Measurements from ENCODE around the gene NRP2. TPM values are rescaled to one million over a fixed set of nuclear protein-coding genes. Genes with fewer than 3 reads are reported as not detected.

The NRP2 gene
- total RNA-seq, 3 donors from 2014 or later, result 18.4 to 32.0 (median 23.9) TPM

DNA sequence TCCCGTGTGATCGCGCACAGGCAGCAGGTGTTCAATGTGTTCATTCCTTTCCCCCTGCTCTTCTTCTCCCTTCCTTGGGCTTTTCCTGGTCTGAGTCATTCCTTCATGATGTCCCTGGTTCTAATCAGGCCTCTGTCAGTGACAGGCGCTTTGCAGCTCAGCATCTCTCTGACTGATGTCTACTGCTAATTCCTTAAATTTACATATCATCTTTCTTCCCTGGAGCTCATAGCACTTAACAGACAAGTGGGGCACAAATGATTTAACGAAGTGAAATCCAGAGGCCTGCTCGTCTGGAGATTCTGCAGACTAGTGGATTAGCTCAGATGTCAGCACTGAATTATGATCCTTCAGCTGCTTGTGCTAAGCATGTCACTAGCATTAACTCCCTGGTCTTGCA, 77.9 kb downstream of the NRP2 start:
- H3K4me3 ChIP-seq, result no peak overlapping the region
- no peak for DNase-seq (ENCODE audit: low spot score in 2 of 2)
- TF ChIP-seq, protein P1, sequence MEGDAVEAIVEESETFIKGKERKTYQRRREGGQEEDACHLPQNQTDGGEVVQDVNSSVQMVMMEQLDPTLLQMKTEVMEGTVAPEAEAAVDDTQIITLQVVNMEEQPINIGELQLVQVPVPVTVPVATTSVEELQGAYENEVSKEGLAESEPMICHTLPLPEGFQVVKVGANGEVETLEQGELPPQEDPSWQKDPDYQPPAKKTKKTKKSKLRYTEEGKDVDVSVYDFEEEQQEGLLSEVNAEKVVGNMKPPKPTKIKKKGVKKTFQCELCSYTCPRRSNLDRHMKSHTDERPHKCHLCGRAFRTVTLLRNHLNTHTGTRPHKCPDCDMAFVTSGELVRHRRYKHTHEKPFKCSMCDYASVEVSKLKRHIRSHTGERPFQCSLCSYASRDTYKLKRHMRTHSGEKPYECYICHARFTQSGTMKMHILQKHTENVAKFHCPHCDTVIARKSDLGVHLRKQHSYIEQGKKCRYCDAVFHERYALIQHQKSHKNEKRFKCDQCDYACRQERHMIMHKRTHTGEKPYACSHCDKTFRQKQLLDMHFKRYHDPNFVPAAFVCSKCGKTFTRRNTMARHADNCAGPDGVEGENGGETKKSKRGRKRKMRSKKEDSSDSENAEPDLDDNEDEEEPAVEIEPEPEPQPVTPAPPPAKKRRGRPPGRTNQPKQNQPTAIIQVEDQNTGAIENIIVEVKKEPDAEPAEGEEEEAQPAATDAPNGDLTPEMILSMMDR (IDR thresholded peaks at IDR 0.05), result no peak
- TF ChIP-seq POLR2AphosphoS5 (IDR thresholded peaks at IDR 0.05) (no peak), POLR2A (IDR thresholded peaks at IDR 0.05) (no peak)
- no peaks in the 10 kb centered on the region for H3K9me3 ChIP-seq
- intact Hi-C loops (cut with DNase I; ENCODE audit: low total_unique reads), result no loop called here
- no peaks in the 10 kb centered on the region for H3K27me3 ChIP-seq
- no peak overlapping the region for H3K27ac ChIP-seq
- no peaks in the 10 kb centered on the region for H3K36me3 ChIP-seq
- H3K4me1 ChIP-seq, result peaks cover 0 to 5% of the 10 kb centered on the region in 2 donors

DNA sequence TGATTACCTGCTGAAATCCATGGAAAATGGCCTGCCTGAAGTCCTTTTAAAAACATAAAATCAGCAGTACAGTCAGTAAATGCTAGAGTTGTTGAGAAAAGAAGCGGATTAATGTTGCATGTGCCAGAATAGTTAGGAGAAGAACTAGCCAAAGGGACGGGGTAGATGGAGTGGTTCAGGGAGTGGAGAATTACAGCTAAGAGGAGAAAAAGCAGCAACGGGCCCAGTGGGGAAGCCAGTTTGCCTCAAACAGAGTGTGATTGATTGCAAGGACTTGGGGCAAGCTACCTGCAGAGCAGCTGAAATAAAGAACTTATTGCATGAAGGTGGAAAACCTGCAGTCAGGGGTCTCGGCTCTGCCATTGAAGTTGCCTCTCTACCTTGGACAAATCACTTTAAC, 79.1 kb downstream of the NRP2 start:
- Histone ChIP-seq H3K4me1 (peaks cover 0 to under 1% of the 10 kb centered on the region in 2 donors), H3K27ac (no peak overlapping the region), H3K27me3 (no peaks in the 10 kb centered on the region), H3K36me3 (no peaks in the 10 kb centered on the region), H3K4me3 (no peak overlapping the region), H3K9me3 (no peaks in the 10 kb centered on the region)
- intact Hi-C loops (cut with DNase I; ENCODE audit: low total_unique reads), result no loop called here
- no peak for DNase-seq (ENCODE audit: low spot score in 2 of 2)
- TF ChIP-seq POLR2A (IDR thresholded peaks at IDR 0.05), result no peak
- TF ChIP-seq, protein P1 (IDR thresholded peaks at IDR 0.05), result no peak
- no peak for TF ChIP-seq POLR2AphosphoS5 (IDR thresholded peaks at IDR 0.05)

DNA sequence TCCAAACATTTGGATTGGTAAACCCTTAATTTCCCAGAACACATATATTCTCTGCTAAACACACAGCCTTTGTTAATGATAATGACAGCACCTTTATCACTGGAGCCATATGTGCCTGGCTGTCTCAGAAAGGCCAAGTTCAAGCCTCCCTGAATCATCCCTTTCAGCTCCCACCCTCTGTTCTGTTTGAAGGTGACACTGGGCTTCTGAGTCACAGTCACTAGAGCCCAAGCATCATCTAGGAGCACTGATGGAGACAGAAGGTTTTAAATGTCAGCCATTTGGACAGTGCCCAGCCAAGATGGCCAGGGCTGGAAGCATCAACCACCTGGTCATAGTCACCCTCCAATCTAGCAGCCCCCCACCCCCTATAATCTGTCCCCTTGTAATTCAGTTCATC, 80.6 kb downstream of the NRP2 start:
- intact Hi-C loops (cut with DNase I; ENCODE audit: low total_unique reads), result no loop called here
- no peaks in the 10 kb centered on the region for H3K4me1 ChIP-seq
- TF ChIP-seq POLR2A (IDR thresholded peaks at IDR 0.05), result no peak
- TF ChIP-seq, protein P1 (IDR thresholded peaks at IDR 0.05), result no peak
- no peak for TF ChIP-seq POLR2AphosphoS5 (IDR thresholded peaks at IDR 0.05)

DNA sequence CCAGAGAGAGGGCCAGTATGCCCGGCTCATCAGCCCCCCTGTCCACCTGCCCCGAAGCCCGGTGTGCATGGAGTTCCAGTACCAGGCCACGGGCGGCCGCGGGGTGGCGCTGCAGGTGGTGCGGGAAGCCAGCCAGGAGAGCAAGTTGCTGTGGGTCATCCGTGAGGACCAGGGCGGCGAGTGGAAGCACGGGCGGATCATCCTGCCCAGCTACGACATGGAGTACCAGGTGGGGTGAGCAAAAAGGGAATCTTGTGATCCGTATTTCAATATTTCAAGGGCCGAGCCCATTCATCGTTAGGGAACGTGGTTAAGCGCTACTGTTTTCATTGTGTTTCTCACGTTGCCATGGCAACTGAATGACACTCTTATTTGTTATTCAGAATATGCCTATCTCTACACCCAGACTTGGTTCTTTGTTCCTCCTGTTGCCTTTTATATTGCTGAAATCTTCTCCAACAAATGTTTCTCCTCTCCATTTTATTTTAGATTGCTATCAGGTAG, 81.5 kb downstream of the NRP2 start:
- H3K27ac ChIP-seq, result no peak overlapping the region
- H3K4me3 ChIP-seq, result no peak overlapping the region
- no peak for DNase-seq (ENCODE audit: low spot score in 2 of 2)
- intact Hi-C loops (cut with DNase I; ENCODE audit: low total_unique reads), result no loop called here
- no peaks in the 10 kb centered on the region for H3K4me1 ChIP-seq
- H3K9me3 ChIP-seq, result no peaks in the 10 kb centered on the region
- TF ChIP-seq POLR2AphosphoS5 (IDR thresholded peaks at IDR 0.05) (no peak), POLR2A (IDR thresholded peaks at IDR 0.05) (no peak)
- TF ChIP-seq, protein P1 (IDR thresholded peaks at IDR 0.05), result no peak
- no peaks in the 10 kb centered on the region for H3K27me3 ChIP-seq
- H3K36me3 ChIP-seq, result no peaks in the 10 kb centered on the region

More for the DNA sequence above, 80.6 kb downstream of the NRP2 start:
- Histone ChIP-seq H3K27ac (no peak overlapping the region), H3K9me3 (no peaks in the 10 kb centered on the region), H3K4me3 (no peak overlapping the region), H3K36me3 (no peaks in the 10 kb centered on the region), H3K27me3 (no peaks in the 10 kb centered on the region)
- DNase-seq (ENCODE audit: low spot score in 2 of 2), result no peak

DNA sequence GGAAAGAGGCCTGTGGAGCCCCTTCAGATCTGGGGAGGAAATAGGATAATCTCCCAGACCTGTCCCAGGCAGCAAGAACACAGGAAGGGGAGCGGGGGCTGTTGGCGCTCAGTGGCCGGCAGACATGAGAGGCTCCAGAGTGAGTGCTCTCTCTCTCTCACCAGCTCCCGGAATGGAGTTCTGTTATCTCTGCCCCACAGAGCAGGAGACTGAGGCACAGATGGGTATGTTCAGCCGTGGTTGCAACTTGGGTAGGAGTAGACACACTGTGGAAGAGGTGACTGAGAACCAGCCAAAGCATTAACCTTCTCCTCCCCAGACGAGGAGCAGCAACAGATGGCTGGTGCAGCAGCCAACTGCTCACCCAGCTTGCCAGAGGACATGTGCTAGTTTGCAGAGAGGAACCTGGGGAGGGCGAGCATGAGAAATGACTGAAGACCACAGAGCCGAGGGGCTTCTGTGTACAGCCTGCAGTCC, 82.0 kb downstream of the NRP2 start:
- no peaks in the 10 kb centered on the region for H3K36me3 ChIP-seq
- intact Hi-C loops (cut with DNase I; ENCODE audit: low total_unique reads), result no loop called here
- H3K27me3 ChIP-seq, result no peaks in the 10 kb centered on the region
- H3K4me3 ChIP-seq, result no peak overlapping the region
- H3K4me1 ChIP-seq, result no peaks in the 10 kb centered on the region
- DNase-seq (ENCODE audit: low spot score in 2 of 2), result no peak
- TF ChIP-seq POLR2A (IDR thresholded peaks at IDR 0.05), result no peak
- TF ChIP-seq, protein P1 (IDR thresholded peaks at IDR 0.05), result no peak
- no peak for TF ChIP-seq POLR2AphosphoS5 (IDR thresholded peaks at IDR 0.05)
- no peak overlapping the region for H3K27ac ChIP-seq
- no peaks in the 10 kb centered on the region for H3K9me3 ChIP-seq
